Ishikawa (cell line): ENCODE results near the gene BIRC6.

Source experiments
- CEBPB ChIP-seq: IDR thresholded peaks from 2 replicates; pipeline ENCODE4 v1.6.1; 2012
- CREB1 ChIP-seq: IDR thresholded peaks from 2 replicates; pipeline ENCODE4 v1.6.1; 2012; ENCODE audit warnings: low read depth
- EGR1 ChIP-seq: IDR thresholded peaks from 2 replicates; pipeline ENCODE4 v1.6.1; 2012
- EP300 ChIP-seq: IDR thresholded peaks from 2 replicates; pipeline ENCODE4 v1.6.1; 2012; ENCODE audit warnings: borderline replicate concordance
- FOXM1 ChIP-seq: IDR thresholded peaks from 2 replicates; pipeline ENCODE4 v1.6.1; 2012; ENCODE audit warnings: low read depth, borderline replicate concordance
- MAX ChIP-seq: IDR thresholded peaks from 2 replicates; pipeline ENCODE4 v1.6.1; 2012
- NFIC ChIP-seq: IDR thresholded peaks from 2 replicates; pipeline ENCODE4 v1.6.1; 2012
- RAD21 ChIP-seq: IDR thresholded peaks from 2 replicates; pipeline ENCODE4 v1.6.1; 2012; ENCODE audit warnings: low read depth
- REST ChIP-seq: IDR thresholded peaks from 2 replicates; pipeline ENCODE4 v1.6.1; 2012; ENCODE audit warnings: low read depth, mild to moderate bottlenecking
- TAF1 ChIP-seq: IDR thresholded peaks from 2 replicates; pipeline ENCODE4 v1.6.1; 2012; ENCODE audit warnings: low read depth, mild to moderate bottlenecking
- TCF12 ChIP-seq: IDR thresholded peaks from 2 replicates; pipeline ENCODE4 v1.6.1; 2012; ENCODE audit warnings: low read depth
- TEAD4 ChIP-seq: IDR thresholded peaks from 2 replicates; pipeline ENCODE4 v1.6.1; 2012
- USF1 ChIP-seq: IDR thresholded peaks from 2 replicates; pipeline ENCODE4 v1.6.1; 2012
- YY1 ChIP-seq: IDR thresholded peaks from 2 replicates; pipeline ENCODE4 v1.6.1; 2012; ENCODE audit warnings: low read depth
- ZBTB7A ChIP-seq: IDR thresholded peaks from 2 replicates; pipeline ENCODE4 v1.6.1; 2012; ENCODE audit warnings: low read depth

The BIRC6 gene

GRCh38 chr2:32502941-32503340, 146.1 kb downstream of the BIRC6 start:
- TF ChIP-seq FOXM1 (no peak), USF1 (no peak), MAX (no peak), RAD21 (no peak), NFIC (no peak), CREB1 (no peak), ZBTB7A (no peak), EP300 (no peak), YY1 (no peak), TEAD4 (no peak), CEBPB (no peak), TCF12 (no peak), EGR1 (no peak)

GRCh38 chr2:32504877-32505478, 148.2 kb downstream of the BIRC6 start:
- TF ChIP-seq CEBPB: no peak
- TF ChIP-seq TEAD4: no peak
- no peak for TF ChIP-seq RAD21
- no peak for TF ChIP-seq EGR1
- TF ChIP-seq USF1: no peak
- TF ChIP-seq TAF1: no peak
- TF ChIP-seq NFIC: no peak
- TF ChIP-seq YY1: no peak
- TF ChIP-seq ZBTB7A: no peak
- TF ChIP-seq TCF12: no peak

GRCh38 chr2:32506446-32506845, 149.6 kb downstream of the BIRC6 start:
- TF ChIP-seq EGR1 (no peak), TCF12 (no peak), TEAD4 (no peak), NFIC (no peak), CEBPB (no peak), REST (no peak), YY1 (no peak), CREB1 (no peak), EP300 (no peak), USF1 (no peak), FOXM1 (no peak), ZBTB7A (no peak), MAX (no peak), TAF1 (no peak)

- TF ChIP-seq EP300 (no peak), TCF12 (no peak), FOXM1 (no peak), USF1 (no peak), EGR1 (no peak), NFIC (no peak), TAF1 (no peak), ZBTB7A (no peak), MAX (no peak), CREB1 (no peak), REST (no peak), RAD21 (no peak), CEBPB (no peak)
Observed at GRCh38 chr2:32514946-32515345, 158.1 kb downstream of the BIRC6 start.

GRCh38 chr2:32516567-32516966, 159.7 kb downstream of the BIRC6 start:
- TF ChIP-seq NFIC (peak; percentile 51), YY1 (no peak)
